Ovary (tissue), 9 donors: ENCODE measurements around the gene SYNDIG1. TPM values are rescaled to one million over a fixed set of nuclear protein-coding genes. Genes with fewer than 3 reads are reported as not detected.

ENCODE experiments used
- DNase-seq, 5 donors: peaks; one replicate each; pipeline ENCODE4 v3.0.0-alpha.2; 2019 to 2020
- H3K27ac ChIP-seq, 2 donors: fragments of 200-600 bp; one replicate each; pipeline versions ENCODE4 v1.5.1 to v1.8.0; 2019 to 2022
- H3K27me3 ChIP-seq: fragments of 200-600 bp; one replicate; pipeline ENCODE4 v1.8.0; 2022
- H3K36me3 ChIP-seq: fragments of 200-600 bp; sonication (generic); one replicate; pipeline ENCODE4 v1.5.1; 2019
- H3K4me1 ChIP-seq: one replicate; pipeline ENCODE4 v1.8.1; 2013; ENCODE audit warnings: mild to moderate bottlenecking, moderate library complexity; ENCODE audit not compliant: insufficient read depth
- H3K4me3 ChIP-seq: fragments of 200-600 bp; sonication (generic); one replicate; pipeline ENCODE4 v1.5.1; 2017
- H3K9me3 ChIP-seq, 2 donors: fragments of 200-600 bp in 1 of 2; sonication (generic) in 1 of 2; one replicate each; pipeline versions ENCODE4 v1.5.1 to v1.8.1; 2013 to 2019; ENCODE audit warnings: mild to moderate bottlenecking in 1 of 2, moderate library complexity in 1 of 2
- EP300 ChIP-seq: sonication (generic); formaldehyde crosslinking; IDR thresholded peaks from one replicate; pipeline ENCODE4 v1.6.1; 2017; ENCODE audit warnings: antibody characterized with exemption
- POLR2A ChIP-seq: fragments of 450-650 bp; IDR thresholded peaks from one replicate; pipeline ENCODE4 v1.6.1; 2017; ENCODE audit warnings: antibody characterized with exemption, mild to moderate bottlenecking, moderate library complexity
- WGBS, 3 donors: extraction: QIAGEN DNeasy Blood & Tissue Kit in 1 of 3; methylation state at CpG; one replicate each; pipeline versions ENCODE4 v1.1.5 to v1.1.7; 2013 to 2017; 5-methylcytosine and 5-hydroxymethylcytosine counted together
- intact Hi-C, 4 donors: fragments of 100-400 bp; cut with DNase I; formaldehyde crosslinking; loops; one replicate each; pipeline versions ENCODE4 v1.11.0 to v1.15.1; 2022 to 2023
- polyA plus RNA-seq, 2 donors: library from polyadenylated mRNA; stranded (reverse); fragments of 200-250 nt in 1 of 2; fragments of 350-450 nt in 1 of 2; fragmentation: Illumina TruSeq in 1 of 2; extraction: RNeasy Lipid Tissue Mini Kit (QIAGEN cat#74804) in 1 of 2; gene quantifications; one replicate each; pipeline ENCODE4 v1.2.3, GENCODE V29; 2013 to 2014
- total RNA-seq, 7 donors: library from RNA; depleted of rRNA in 2 of 7; stranded (reverse); fragments of >200 nt in 2 of 7; fragmentation: NEBNext Ultra II Directional in 3 of 7; extraction: Animal tissue kit (Norgen Biotek cat#: 25700) in 3 of 7; gene quantifications; one replicate each; pipeline versions ENCODE4 v1.1.0 to v1.2.4, GENCODE V29; 2016 to 2023
- TF ChIP-seq, protein P1 (sequence below), 3 donors: fragments of 450-650 bp in 2 of 3; fragments of 200-600 bp in 1 of 3; IDR thresholded peaks; one replicate each; pipeline versions ENCODE4 v1.5.1 to v1.8.0; 2016 to 2022; ENCODE audit warnings: antibody characterized with exemption in 3 of 3, mild to moderate bottlenecking in 1 of 3
- donor health status: DM: no; HTN: no; CAD: no; lungs with moderate emphysema.
- donor health status: DM: no; HTN: no; CAD: no.
- donor health status: Bipolar disorder and iron deficiency.
- donor health status: DM: yes; HTN: yes; CAD: no.
- donor health status: DM: no; HTN: no; CAD: no.
- donor health status: DM: yes; HTN: yes; CAD: no.

Gene SYNDIG1
- total and polyA plus RNA-seq, 9 donors = 0.10 to 6.8 (median 1.1) TPM; not detected in 1

DNA sequence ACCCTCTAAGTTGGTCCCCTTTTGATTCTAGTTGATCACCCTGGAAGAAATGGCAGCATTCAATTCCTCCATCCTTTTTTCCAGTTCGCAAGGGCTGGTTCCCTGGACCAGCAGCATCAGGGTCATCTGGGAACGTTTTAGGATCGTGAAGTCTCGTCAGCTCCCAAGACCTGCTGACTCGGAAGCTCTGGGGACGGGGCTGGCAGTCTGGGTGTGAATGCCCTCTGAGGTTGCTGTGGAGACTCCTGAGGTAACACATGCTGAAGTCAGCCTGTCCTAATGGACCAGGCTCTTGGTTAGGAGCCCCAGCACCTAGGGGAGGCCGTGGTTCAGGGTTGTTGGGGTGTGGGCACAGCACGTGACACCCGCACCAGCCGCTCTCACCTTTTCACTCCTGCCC, 164.1 kb downstream of the SYNDIG1 start:
- H3K36me3 ChIP-seq = no peaks in the 10 kb centered on the region
- no peak for DNase-seq
- no peak overlapping the region for H3K27ac ChIP-seq
- intact Hi-C loops = loop anchor here in 1 of 4 donors (10.0 kb wide), 1 partner anchor 61 kb away; no protein-coding TSS in a partner anchor
- H3K27me3 ChIP-seq = no peaks in the 10 kb centered on the region
- H3K4me3 ChIP-seq = no peak overlapping the region
- no peaks in the 10 kb centered on the region for H3K4me1 ChIP-seq
- TF ChIP-seq POLR2A (no peak), EP300 (no peak)
- TF ChIP-seq, protein P1, sequence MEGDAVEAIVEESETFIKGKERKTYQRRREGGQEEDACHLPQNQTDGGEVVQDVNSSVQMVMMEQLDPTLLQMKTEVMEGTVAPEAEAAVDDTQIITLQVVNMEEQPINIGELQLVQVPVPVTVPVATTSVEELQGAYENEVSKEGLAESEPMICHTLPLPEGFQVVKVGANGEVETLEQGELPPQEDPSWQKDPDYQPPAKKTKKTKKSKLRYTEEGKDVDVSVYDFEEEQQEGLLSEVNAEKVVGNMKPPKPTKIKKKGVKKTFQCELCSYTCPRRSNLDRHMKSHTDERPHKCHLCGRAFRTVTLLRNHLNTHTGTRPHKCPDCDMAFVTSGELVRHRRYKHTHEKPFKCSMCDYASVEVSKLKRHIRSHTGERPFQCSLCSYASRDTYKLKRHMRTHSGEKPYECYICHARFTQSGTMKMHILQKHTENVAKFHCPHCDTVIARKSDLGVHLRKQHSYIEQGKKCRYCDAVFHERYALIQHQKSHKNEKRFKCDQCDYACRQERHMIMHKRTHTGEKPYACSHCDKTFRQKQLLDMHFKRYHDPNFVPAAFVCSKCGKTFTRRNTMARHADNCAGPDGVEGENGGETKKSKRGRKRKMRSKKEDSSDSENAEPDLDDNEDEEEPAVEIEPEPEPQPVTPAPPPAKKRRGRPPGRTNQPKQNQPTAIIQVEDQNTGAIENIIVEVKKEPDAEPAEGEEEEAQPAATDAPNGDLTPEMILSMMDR (IDR thresholded peaks at IDR 0.05) = no peak
- H3K9me3 ChIP-seq = no peaks in the 10 kb centered on the region
- 91 to 92% (median 92%) methylated on average over 10 of the region's 10 CpGs for WGBS, 3 donors

DNA sequence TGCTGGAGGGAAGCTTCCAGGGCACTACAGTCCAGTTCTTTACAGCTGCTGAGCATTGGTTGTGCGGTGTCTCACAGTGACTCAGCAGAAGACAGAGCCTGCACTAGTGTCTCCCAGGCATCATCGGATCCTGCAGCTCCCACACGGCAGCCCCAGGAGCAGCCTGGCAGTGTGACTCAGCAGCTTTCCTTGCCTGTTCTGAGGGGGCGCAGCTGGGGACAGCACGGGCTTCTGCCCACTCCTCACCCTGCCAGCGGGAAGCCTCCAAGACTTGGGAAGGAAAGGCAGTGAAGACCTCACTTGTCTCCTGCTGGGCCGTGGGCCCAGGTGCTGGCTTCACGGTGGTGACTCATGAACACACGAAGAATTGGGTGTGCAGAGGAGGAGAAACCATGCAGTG, 165.4 kb downstream of the SYNDIG1 start:
- intact Hi-C loops = loop anchor here in 1 of 4 donors (10.0 kb wide), 1 partner anchor 60 kb away; no protein-coding TSS in a partner anchor
- H3K4me1 ChIP-seq = no peaks in the 10 kb centered on the region
- no peaks in the 10 kb centered on the region for H3K27me3 ChIP-seq
- no peak overlapping the region for H3K4me3 ChIP-seq
- WGBS, 3 donors = 54 to 55% (median 54%) methylated on average over 9 of the region's 9 CpGs
- TF ChIP-seq EP300 = no peak
- TF ChIP-seq, protein P1 (IDR thresholded peaks at IDR 0.05) = no peak
- no peak for TF ChIP-seq POLR2A
- no peaks in the 10 kb centered on the region for H3K9me3 ChIP-seq
- H3K36me3 ChIP-seq = no peaks in the 10 kb centered on the region
- DNase-seq = no peak
- H3K27ac ChIP-seq = no peak overlapping the region

DNA sequence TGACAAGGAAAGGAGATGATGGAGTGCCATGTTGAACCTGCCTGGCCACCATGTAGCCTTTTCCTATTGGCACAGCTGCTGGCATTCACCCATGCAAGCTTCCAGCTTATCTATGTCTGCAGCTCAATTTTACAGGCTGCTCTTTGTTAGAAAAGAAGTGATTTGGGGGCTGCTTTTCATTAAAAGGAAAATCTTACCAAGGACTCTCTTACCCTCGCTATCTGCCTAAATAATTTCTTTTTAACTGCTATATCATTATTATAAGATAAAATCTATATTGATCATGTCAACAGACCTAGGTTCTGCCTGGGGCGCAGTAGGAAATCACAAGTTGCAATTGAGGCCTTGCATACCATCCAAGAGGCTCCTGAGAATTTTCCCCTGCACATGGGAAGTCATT, 167.2 kb downstream of the SYNDIG1 start:
- no peak for DNase-seq
- no peak for TF ChIP-seq POLR2A
- TF ChIP-seq, protein P1 (IDR thresholded peaks at IDR 0.05) = no peak
- no peak for TF ChIP-seq EP300
- no peaks in the 10 kb centered on the region for H3K27me3 ChIP-seq
- H3K4me3 ChIP-seq = no peak overlapping the region
- no peaks in the 10 kb centered on the region for H3K36me3 ChIP-seq
- no peaks in the 10 kb centered on the region for H3K9me3 ChIP-seq
- no peaks in the 10 kb centered on the region for H3K4me1 ChIP-seq
- intact Hi-C loops = loop anchor here in 1 of 4 donors (10.0 kb wide), 1 partner anchor 58 kb away; no protein-coding TSS in a partner anchor
- no peak overlapping the region for H3K27ac ChIP-seq
- 87 to 94% (median 90%) methylated on average over 2 of the region's 2 CpGs for WGBS, 3 donors

DNA sequence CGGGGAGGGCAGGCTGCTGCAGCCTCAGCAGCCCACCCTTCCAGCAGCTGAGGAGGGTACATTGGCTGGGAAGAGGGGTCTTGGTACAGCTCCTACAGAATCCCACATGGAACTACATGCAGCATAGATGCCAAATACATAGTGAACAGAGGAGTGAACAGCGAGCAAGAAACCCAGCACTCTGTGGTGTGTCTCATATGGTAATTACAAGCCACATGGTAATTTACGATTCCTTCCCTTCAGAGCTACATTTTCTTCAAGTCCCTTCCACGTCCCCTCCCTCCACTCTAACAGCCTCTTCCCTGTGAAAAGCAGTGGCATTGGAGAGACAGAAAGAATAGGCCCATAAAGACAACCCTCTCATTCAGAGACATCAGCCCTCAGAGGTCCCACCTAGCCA, 167.7 kb downstream of the SYNDIG1 start:
- H3K4me1 ChIP-seq = no peaks in the 10 kb centered on the region
- no peak for DNase-seq
- intact Hi-C loops = loop anchor here in 1 of 4 donors (10.0 kb wide), 1 partner anchor 58 kb away; no protein-coding TSS in a partner anchor
- H3K36me3 ChIP-seq = no peaks in the 10 kb centered on the region
- no peak for TF ChIP-seq EP300
- TF ChIP-seq POLR2A = no peak
- TF ChIP-seq, protein P1 (IDR thresholded peaks at IDR 0.05) = no peak
- no peaks in the 10 kb centered on the region for H3K27me3 ChIP-seq
- H3K27ac ChIP-seq = no peak overlapping the region
- H3K4me3 ChIP-seq = no peak overlapping the region
- WGBS, 3 donors = 87 to 89% (median 87%) methylated on average over 4 of the region's 4 CpGs
- H3K9me3 ChIP-seq = no peaks in the 10 kb centered on the region
